ENCODE results near the gene CUEDC1.
"Not testable (repeated sequence)": the region's sequence is repeated elsewhere in the genome, so short reads cannot be mapped to it uniquely, and the experiment has no call there.

The CUEDC1 gene

DNA sequence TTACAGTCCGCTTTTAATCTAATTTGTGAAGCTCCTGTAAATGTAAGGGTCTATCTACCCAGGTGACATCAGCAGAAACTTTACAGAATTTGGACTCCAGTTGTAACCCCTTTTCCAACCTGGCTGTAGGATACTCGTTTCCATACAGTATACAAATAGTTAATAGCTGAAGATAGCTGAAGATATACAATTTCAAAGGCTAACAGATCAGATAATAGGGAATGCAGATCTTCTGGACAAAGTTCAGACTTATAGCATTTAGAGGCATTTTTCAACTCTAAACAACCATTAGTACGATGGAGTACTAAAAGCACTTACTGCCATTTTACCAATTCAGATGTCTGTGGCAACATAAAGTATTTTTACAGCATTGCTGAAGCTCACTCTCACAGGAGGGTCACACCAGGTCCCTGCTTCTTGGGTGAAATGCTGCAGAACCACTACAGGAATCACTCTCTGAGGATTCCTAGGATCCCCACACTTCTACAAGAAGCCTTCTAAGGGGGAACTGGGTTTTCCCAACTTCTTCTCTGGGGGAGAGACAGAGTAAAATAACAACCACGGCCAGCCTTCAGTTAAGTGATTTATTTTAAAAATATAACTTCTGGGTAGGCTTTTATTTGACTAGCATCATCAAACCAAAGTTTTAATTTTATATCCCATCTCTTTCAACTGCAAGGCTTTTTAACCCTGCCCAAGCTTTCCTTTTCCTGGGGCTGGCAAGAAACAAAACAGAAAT lies 29.9 kb upstream of the CUEDC1 start:
- no peak for DNase-seq (ENCODE audit: low read depth in 2 of 2)

DNA sequence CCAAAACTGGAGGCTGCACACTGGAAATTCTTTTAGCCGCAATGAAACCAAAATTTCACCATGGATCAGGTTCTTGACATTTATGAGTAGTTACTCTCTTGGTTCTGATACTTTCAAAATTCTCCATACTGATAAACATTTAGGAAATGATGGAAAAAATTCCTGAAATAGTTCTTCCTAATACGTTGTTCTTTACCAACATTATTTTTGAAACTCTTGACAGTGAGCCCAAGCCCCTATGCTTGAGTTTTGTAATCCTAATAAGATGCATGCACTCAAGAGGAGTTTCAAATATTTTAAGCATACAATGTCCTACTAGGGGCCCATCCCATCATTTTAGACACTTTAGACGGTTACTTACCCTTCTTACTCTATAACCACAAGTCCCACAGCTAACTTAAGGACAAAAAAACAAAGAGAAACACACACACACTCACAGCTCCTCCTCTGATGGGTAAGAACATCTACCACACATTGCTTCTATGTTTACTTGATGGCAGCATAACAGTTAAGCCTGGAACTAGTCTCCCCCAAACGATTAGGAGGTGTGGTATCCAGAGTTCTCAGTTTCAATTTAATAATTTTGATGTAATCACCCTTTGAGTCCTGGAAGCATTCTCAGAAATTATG lies 29.2 kb upstream of the CUEDC1 start:
- no peak for DNase-seq (ENCODE audit: low read depth in 2 of 2)

- DNase-seq (ENCODE audit: low read depth in 2 of 2): no peak
These were observed 28.2 kb upstream of the CUEDC1 start for GRCh38 chr17:57983446-57983845.

GRCh38 chr17:57982452-57983170 lies 27.4 kb upstream of the CUEDC1 start:
- DNase-seq (ENCODE audit: low read depth in 2 of 2): no peak

DNA sequence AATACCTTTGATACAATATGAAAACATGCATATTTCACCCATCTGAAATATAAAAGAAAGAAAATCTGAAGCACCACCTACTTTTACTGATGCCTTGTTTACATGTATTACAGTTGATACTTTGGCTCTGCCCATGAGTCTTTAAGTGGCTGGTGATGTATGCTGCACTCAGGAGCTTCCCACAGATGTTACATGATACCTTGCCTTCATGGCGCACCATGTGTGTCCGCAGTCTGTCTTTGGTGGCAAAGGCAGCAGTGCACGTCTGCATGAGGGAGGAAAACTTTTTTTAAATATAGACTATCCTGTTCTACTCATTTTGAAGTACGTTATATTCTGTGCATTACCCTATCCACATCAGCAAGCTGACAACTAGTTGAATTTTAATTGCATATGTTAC lies 25.3 kb upstream of the CUEDC1 start:
- DNase-seq (ENCODE audit: low read depth in 2 of 2): no peak

GRCh38 chr17:57979076-57979475 lies 23.9 kb upstream of the CUEDC1 start:
- DNase-seq (ENCODE audit: low read depth in 2 of 2): no peak

DNA sequence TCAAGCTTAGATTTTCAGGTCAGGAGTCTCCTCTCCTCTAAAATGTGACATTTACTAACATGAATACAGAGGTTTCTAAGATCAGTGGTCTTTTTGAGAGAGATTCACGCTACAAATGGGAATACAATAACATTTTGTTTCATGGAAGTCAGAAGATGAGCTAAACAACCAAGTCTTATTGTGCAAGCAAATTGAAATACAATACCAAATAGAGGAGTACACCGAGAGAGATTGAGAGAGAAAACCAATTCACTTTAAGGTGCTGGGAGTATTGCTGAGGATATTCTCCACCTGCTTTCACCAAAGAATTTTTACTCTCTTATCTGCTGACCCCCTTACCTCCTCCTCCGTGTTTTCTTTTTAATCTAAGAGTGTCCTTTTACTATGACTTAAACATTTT lies 21.4 kb upstream of the CUEDC1 start:
- no peak for DNase-seq (ENCODE audit: low read depth in 2 of 2)

- DNase-seq (ENCODE audit: low read depth in 2 of 2): no peak
These were observed 19.8 kb upstream of the CUEDC1 start for GRCh38 chr17:57975044-57975443.

DNA sequence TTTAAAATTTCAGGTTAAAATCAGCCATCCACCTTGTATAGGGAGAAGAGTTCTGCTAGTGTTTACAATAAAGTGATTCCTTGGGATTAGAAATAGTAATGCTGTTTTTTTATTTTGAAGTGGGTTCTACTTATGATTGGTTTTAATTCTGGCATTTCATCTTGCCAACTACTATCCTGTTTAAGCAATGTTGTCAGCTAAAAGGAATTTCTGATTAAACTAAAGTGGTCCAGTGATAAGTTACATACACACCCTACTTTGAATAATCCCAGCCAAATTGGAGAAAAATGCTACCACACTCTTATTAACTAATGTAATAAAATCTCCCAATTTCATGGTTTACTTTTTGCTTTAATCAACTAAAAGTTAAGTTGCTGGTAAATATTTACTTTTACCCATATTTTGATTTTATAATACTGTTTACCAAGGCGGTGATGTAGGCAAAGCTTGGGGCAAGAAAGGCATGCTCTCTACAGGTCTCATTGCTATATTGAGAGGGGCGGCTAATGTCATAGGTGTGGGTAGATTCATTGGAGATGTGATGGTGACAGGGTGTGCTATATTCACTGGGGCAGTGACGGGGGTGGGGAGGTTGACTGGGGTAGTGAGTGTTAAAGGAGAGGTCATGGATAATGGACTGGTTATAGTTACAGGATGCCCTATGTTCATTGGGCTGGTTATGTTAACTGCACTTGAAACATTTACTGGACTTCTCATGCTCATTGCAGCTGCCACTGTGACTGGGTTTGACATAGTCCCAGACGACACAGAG lies 19.0 kb upstream of the CUEDC1 start:
- DNase-seq (ENCODE audit: low read depth in 2 of 2): not testable (repeated sequence)

- DNase-seq (ENCODE audit: low read depth in 2 of 2): no peak
These were observed 16.9 kb upstream of the CUEDC1 start for GRCh38 chr17:57972151-57972550.

- DNase-seq (ENCODE audit: low read depth in 2 of 2): no peak
These were observed 16.4 kb upstream of the CUEDC1 start for GRCh38 chr17:57971572-57971971.

GRCh38 chr17:57970710-57971109 lies 15.5 kb upstream of the CUEDC1 start:
- no peak for DNase-seq (ENCODE audit: low read depth in 2 of 2)

DNA sequence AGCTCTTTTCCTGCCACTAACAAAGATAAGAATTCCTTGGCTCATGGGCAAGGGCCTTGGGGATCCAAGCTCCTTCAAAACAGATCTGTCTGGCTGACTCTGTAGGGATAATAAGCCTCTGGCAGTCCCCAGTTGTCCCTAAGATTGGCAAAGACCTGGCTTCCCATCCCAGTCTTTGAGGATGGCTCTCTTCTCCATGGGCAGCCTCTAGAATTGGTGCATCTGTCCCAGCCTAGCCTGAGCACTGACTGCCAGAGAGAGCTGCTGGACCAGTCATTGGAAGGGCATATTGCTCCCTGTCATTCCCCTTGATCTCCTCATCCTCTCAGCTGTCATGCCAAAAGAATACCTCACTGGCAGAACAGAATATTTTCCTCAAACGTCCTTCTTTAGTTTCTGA lies 13.2 kb upstream of the CUEDC1 start:
- DNase-seq (ENCODE audit: low read depth in 2 of 2): no peak

GRCh38 chr17:57966875-57967274 lies 11.7 kb upstream of the CUEDC1 start:
- DNase-seq (ENCODE audit: low read depth in 2 of 2): no peak

DNA sequence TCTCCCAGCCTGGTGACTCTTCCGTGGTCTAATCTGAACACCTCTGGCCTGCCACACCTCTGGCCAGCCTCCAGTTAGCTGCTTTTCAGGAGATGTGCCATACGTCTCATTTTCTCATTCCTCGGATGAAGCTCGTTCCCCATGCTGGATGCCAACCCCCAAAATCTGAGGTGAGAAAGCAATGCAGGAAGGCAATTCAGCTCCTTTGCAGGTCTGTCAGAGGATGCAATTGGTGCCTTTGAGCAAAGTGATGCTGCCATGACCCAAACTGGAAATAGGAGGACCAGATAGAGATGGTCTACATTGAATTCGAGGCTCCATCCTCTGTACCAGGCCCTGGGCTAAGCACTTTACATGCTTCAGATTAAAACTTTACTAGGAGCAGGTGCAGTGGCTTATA lies 11.0 kb upstream of the CUEDC1 start:
- DNase-seq (ENCODE audit: low read depth in 2 of 2): no peak

GRCh38 chr17:57965521-57966160 lies 10.4 kb upstream of the CUEDC1 start:
- no peak for DNase-seq (ENCODE audit: low read depth in 2 of 2)

DNA sequence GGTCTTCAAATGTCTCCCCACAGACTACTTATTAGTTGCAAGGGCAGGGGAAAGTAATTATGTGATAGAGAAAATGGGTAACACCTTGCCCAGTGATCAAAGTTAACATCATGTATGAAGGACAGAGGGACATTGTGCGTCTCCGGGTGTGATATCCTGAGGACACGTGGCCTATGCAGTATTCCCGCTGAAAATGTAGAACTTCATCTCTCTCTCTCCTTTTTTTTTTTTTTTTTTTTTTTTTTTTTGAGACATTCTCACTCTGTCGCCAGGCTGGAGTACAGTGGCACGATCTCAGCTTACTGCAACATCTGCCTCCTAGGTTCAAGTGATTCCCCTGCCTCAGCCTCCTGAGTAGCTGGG lies 7.9 kb upstream of the CUEDC1 start:
- no peak for DNase-seq (ENCODE audit: low read depth in 2 of 2)

DNA sequence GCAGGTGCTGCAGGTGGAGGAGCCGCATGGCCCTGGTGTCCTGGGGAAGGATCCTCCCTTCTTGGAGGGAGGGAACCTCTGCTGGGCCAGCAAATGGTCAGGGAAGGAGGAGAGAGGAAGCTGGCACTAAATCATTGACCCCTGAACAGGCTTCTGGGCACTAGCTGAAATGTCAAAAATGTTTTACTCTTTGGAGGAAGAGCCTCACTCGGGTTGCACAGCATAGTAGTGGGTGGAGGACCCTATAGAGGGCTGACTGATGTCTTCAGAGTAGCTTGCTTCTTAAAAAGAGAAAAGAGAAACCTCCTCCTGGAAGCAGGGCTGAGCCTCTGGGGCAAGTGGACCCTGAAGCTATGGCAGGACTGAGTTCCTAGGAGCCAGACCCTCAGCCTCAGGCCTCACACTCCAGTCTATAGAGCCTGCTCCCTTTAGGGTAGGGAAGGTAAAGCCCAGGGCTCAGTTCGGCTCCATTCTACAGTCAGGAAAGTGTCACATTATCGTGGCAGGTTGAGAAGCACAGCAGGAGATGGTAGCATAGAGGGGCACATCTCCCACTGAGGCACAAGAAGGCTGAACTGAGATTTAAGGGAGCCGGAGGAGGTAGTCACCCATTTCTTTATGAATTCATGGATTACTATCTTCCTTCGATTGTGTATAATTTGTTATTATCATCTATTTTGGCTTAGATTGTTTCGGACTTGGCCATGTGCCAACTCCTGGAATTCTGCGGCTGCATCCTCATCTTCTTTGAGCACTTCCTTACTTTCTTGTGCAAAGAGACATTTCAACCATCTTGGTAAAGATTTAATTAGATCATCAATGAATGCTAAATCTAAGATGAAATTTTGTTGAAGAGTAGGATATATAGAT lies 7.3 kb upstream of the CUEDC1 start:
- DNase-seq (ENCODE audit: low read depth in 2 of 2): no peak

DNA sequence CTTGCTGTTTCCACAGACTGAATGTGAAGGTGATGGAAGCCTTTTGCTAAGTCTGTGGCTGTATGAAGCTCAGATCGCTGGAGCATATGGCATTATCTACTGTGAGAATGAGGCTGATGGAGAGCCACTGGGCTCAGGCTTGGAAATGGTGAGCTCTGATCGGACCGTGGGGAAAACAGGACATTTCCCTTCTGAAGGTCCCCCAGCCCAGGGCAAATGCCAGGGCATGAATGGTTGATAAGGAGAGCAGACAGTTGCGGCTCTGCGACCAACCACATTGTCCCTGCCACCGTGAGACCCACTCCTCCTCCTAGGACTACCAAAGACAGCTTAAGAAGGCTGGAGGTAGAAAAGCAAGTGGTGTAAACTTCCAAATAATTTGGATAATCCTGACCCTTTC lies 4.7 kb upstream of the CUEDC1 start:
- DNase-seq (ENCODE audit: low read depth in 2 of 2): no peak

- DNase-seq (ENCODE audit: low read depth in 2 of 2): not testable (repeated sequence)
These were observed 3.2 kb upstream of the CUEDC1 start for GRCh38 chr17:57958391-57958790.

GRCh38 chr17:57957886-57958285 lies 2.7 kb upstream of the CUEDC1 start:
- DNase-seq (ENCODE audit: low read depth in 2 of 2): no peak

All from stimulated activated CD8-positive, alpha-beta memory T cell treated with anti-CD3 and anti-CD28 coated beads, Interleukin-2, amount 100 ng/mL, for 1 hour (primary cell).